Measurements from ENCODE around the gene EIF4G3. TPM values are rescaled to one million over a fixed set of nuclear protein-coding genes. Genes with fewer than 3 reads are reported as not detected.
"Not testable (repeated sequence)": the region's sequence is repeated elsewhere in the genome, so short reads cannot be mapped to it uniquely, and the experiment has no call there.

EIF4G3 gene
- total RNA-seq, 1 experiment from 2014 or later: 57.2 TPM

DNA sequence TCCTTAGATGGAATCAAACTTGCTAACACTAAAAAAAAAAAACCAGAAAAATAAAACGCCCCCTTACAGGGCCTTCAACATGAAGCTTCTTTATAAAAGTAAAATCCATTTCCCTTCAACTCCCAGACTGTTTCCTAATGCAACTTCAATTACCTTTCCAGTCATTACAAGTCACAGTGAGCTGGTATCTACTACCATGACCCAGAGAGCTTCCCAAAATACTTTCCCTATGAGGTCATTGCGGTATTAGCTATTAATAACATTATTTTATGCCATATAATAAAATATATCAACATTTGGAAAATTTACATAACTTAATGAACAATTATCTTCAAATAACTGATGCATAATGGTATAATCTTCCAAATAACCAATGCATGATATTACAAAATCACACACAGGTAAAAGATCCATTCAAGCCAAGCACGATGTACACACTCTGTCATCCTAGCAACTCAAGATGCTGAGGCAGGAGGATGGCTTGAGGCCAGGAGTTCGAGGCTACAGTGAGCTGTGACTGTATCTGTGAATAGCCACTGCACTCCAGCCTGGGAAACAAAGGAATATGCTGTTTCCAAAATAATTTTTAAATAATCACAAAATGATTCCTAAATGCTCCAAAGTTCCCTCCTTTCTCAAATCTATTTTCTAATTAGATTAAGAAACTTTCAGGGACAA is 24.1 kb downstream of the EIF4G3 start:
- DNase-seq (ENCODE audit: low read depth): peak; percentile 56

DNA sequence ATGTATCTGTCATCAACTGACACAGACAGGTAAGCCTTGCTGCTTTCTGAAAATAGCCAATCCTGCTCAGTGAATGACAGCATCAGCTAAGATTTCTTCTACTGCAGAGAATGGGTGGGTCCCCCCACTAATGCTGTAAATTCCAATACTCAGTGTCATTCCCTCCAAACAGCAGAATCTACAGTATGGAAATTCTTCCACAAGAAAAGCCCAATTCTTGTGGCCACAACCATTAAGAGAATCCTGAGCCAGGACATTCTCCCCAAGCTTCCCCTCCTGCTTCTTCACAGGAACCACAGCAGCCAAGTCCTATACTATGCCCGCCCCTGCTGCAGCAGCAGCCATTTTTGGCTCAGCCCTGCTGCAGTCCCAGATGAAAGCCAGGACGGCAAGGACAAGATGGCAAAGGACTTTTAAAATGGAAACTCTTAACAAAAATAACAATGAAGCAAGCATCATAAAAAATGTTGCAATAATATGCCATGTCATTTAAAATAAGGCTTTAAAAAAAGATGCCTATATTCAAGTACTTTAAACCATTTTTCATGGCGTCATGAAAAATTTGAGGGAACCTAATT is 26.8 kb downstream of the EIF4G3 start:
- peak; percentile 96 for DNase-seq (ENCODE audit: low read depth)

DNA sequence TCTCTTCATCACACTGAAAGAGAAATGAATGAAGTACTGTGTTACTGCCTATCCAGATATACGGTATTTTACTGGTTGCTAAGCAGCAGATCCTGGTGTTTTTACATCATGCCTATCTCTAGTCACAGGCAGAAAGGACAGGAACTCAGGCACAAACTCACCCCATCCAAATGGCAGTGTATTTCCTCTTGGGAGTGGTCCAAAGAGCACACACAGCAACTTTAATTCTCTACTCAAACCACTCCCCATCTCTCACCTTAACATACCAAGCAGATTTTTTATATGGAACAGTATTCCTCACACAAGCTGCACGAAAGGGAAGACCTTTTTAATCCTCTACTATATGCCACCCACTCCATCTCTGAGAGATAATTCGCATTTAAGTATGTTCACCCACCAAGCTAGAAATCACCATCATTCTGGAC is 27.3 kb downstream of the EIF4G3 start:
- DNase-seq (ENCODE audit: low read depth): peak; percentile 81

DNA sequence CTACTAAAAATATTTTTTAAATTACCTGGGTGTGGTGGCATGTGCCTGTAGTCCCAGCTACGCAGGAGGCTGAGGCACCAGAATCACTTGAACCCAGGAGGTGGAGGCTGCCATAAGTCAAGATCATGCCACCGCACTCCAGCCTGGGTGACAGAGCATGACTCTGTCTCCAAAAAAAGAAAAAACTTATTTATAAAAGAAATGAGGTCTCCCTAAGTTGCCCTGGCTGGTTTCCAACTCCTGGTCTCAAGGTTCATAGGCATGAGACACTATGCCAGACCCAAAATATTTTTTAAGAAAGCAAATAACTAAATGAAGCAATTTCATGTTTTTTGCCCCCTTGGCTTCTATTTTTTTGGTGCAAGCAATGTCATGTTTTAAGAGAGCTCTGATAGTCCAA is 32.9 kb downstream of the EIF4G3 start:
- no peak for DNase-seq (ENCODE audit: low read depth)

DNA sequence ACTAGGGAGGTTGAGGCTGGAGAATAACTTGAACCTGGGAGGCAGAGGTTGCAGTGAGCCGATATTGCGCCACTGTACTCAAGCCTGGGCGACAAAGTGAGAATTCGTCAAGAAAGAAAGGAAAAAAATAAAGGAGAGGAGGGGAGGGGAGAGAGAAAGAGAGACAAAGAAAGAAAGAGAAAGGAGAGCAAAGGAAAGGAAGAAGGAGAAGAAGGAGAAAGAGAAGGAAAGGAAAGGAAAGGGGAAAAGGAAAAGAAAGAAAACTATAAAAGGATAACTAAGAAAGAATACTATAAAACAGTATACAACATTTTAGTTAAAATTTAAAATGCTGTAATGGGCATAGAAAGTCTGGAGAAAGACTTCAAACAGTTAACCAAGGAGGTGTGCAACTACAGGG is 33.6 kb downstream of the EIF4G3 start:
- DNase-seq (ENCODE audit: low read depth): no peak

DNA sequence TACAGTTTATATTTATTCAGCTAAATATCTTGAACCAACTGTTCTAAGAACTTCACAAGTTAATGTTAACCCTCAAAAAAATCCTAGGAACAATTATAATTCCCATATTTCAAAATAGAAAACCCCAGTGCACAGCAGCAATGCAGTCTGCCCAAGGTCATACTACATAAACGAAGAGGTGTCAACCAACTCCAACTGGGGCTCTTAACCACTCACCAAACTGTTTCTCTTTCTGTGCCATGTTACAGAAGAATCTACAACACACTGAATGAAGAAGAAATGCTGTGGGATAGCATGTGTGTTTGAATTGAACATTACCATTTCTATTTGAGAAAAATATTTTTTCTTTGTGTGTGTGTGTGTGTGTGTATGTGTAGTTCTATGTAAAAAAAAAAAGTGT is 35.7 kb downstream of the EIF4G3 start:
- no peak for DNase-seq (ENCODE audit: low read depth)

DNA sequence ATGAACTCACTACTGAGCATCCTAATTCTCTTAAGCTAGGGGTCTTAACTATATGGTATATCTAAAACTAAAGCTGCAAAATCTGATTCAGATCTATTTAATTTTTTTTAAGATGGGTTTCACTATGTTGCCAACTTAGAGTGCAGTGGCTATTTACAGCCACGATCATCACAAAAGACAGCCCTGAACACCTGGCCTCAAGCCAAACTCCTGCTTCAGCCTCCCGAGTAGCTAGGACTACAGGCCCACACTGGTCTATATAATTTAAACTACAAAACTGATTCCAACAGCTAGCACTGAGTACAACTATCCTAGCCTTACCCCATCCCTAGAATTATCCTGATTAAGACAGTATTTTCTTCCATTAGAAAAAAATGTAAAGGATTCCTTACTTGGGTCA is 37.1 kb downstream of the EIF4G3 start:
- DNase-seq (ENCODE audit: low read depth): no peak

DNA sequence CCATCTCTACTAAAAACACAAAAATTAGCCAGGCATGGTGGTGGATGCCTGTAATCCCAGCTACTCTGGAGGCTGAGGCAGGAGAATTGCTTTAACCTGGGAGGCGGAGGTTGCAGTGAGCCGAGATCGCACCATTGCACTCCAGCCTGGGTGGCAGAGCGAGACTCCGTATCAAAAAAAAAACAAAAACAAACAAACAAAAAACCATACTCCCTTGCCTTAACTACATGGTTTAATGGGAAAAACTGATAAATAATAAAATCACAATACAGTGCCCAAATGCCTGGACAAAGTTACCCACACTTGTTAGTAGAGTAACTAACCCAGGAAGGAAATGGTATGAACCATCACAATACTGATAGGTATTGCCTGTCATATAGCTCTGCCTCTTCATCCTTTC is 40.4 kb downstream of the EIF4G3 start:
- not testable (repeated sequence) for DNase-seq (ENCODE audit: low read depth)

DNA sequence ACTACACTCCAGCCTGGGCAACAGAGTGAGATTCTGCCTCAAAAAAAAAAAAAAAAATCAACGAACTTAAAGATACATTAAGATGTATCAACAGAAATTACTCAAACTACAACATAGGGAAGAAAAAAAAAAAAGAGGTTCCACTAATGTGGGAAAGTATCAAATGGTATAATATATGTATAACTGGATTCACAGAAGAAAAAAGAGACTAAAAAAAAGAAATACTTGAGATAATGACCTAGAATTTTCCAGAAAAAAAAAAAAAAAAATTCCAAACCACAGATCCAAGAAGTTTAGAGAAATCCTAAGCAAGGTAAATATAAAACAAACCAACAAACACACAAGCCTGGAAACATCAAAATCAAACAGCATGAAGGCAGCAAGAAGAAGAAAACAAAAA is 45.5 kb downstream of the EIF4G3 start:
- DNase-seq (ENCODE audit: low read depth): no peak

DNA sequence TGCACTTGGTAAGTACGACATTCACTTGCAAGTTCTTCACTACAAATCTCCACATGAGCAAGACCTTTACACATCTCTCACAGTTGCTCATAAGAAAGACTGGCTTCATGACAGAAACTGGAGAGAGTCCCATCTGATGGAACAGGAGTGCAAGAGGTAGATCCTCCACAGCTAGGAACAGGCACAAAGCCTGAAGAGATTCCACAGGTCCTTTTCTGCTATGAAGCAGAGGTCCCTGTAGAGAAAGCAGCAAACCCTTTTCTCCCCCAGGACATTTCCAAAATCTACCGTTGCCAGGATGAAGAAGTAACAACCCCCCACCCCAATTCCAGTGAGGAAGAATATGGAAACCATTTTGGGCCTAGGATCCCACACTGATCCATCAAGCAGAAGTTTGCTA is 47.3 kb downstream of the EIF4G3 start:
- peak; percentile 13 for DNase-seq (ENCODE audit: low read depth)

DNA sequence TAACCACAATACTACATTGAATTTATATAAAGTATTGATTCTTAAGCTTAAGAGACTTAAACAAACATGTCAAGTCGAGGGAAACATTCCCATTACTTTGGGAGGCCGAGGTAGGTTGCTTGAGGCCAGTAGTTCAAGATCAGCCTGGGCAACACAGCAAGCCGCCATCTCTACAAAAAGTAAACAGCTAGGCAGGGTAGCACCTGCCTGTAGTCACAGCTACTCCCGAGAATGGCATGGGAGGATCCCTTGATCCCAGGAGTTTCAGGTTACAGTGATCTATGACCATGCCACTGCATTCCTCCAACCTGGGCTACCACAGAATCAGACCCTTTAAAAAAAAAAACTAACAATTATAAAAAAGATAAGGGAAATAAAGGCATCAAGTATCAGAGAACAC is 50.4 kb downstream of the EIF4G3 start:
- DNase-seq (ENCODE audit: low read depth): peak; percentile 59

DNA sequence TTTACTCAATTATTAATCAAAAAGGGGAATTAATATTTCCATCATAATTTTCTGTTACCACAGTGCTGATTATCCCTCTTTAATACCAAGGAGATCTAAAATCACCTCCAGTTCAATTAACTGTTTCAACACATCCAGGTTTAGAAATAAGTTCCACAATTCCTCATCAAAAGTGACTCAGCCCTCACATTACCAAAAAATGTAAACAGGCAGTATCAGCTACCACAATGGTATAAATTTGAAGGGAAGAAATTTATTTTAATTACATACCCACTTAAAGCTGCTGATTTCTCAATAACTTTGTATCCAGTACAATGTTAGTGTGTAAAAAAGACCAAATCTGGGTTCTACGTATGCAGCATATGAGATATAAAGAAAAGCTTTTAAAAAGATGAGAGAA is 51.9 kb downstream of the EIF4G3 start:
- peak; percentile 63 for DNase-seq (ENCODE audit: low read depth)

DNA sequence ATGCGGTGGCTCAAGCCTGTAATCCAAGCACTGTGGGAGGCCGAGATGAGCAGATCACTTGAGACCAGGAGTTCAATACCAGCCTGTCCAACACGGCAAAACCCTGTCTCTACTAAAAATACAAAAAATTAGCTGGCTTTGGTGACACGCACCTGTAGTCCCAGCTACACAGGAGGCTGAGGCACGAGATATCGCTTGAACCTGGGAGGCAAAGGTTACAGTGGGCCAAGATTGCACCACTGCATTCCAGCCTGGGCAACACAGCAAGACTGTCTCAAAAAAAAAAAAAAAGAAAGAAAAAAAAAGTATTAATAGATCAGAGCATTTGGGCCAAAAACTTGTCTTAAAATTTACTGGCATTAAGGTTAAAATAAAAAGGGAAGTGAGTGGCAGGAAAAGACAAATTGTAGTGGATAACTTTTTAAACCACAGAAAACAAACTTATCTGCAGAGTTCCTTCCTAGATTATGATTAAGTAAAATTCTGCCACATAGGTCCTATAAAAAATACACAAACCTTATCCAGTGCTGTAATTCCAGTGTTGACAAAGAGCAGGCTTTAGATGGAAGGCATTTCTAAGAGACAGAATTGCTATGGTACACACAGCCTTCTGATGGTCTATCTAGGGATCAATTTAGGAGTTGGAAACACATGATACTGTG is 53.3 kb downstream of the EIF4G3 start:
- peak; percentile 17 for DNase-seq (ENCODE audit: low read depth)

DNA sequence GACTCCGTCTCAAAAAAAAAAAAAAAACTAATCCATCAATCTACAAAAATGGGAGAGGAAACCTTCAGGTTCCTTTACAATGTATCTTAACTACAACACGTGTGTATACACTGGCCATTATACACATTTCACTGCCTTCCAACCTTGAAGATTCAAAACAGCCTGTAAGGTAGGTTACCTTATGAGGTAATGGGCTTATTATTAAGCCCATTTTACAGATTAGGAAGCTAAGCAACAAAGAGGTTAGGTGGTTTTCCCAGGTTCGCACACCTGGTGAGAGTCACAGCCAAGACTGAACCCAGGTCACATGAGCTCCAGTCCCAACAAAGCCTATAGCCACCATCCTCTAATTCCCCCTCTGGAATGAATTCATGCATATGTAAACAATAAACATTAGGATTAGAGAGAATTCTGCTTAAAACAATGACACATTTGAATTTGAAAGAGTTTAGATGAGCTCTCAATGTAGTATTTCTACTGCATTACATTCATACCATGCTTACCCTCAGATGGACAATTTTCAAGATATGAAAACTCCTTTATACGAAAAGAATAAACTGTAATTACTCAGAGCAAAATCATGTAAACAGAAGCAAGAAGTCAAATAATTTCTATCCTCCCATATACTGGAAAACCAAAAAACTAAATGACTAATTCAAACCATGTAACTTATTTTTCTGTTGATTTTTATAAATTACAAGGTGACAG is 54.8 kb downstream of the EIF4G3 start:
- DNase-seq (ENCODE audit: low read depth): peak; percentile 20

DNA sequence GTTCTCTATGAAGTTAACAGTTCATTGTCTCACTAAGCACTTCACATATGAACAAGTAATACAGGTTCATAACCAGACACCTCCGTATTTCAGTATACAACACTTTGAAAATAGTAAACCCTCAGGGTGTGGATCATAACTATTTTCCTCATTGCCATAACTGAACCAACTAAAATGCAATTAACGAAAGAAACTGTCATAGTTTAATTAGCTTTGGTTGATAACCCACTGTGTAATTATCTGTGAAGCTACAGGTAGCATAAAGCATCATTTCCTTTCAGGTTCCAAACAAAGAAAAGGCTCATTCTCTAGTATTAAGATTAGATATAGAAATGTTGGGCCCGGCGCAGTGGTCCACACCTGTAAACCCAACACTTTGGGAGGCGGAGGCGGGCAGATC is 58.5 kb downstream of the EIF4G3 start:
- no peak for DNase-seq (ENCODE audit: low read depth)

DNA sequence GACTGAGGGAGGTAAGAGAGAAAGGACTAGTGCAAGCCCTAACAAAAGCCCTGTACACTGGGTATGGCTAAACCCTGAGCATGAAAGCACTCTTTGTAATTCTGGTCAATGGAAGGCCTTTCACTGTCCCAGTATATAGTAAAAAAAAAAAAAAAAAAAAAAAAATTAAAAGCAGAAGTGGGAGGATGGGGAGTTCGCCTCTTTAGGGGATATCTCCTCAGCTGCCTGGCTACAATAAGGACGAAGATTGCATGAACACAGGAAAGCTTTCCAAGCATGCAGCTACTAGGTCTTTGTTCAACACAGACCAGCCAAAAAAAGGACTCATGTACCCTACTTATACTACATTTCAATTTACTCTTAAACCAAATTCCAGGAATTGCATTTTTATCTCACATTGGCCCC is 59.1 kb downstream of the EIF4G3 start:
- no peak for DNase-seq (ENCODE audit: low read depth)

DNA sequence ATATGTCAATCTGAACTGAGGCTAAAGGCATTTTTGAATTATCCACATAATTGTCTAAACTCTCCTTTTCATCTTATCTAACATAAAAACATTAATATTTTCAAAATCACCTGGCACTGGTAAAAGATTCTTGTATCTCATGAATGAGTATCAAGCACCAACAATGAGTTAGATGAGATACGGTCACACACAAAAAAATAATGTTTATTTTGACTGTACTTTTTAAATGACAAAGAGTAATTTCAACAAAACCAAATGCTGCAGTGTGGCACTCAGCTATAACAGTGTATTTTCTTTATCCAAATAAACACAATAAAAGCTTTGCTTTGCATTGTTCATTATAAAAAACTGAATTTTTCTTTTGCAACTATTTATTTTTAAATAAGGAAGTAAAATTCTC is 59.5 kb downstream of the EIF4G3 start:
- DNase-seq (ENCODE audit: low read depth): no peak

DNA sequence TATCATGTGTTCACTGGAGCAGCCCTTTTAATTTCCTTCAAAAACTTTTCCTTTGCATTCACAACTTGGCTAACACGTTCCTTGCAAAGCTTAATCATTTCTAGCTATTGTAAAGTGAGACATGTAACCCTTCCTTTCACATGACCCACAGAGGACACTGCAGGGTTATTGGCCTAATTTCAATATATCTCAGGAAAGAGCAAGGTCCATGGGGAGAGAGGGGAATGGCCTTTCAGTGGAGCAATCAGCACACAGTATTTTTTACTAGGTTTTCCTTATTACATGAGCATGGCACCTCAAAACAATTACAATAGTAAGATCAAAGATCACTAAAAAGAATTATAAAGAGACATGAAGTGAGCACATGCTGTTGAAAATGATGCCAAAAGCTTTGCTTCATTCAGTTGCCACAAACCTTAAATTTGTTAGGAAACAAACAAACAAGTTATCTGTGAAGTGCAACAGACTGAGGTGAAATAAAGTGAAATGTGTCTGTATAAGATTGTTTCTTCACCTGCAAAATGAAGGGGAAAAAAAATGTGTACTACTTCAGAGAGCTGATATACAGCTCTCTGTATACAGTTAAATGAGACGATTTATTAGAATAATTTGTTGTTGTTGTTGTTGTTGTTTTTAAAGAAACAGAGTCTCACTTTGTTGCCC is 61.5 kb downstream of the EIF4G3 start:
- DNase-seq (ENCODE audit: low read depth): no peak

DNA sequence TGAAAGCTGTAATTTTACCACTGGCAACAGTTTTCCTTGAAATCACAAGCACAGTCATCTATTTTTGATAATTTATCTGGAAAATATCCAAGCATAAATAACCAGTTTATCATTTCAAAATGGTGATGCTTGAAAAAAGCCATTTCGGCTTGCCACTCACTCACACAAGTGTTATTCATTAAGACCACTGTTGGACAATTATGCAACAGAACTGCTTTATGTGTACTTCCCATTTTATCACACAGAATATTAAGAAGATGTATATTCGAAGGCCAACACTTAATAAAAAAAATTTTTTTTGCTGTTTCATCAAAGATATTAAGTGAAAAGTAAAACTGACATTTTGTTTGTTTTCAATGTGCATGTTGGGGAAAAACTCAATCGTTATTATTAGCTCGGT is 62.3 kb downstream of the EIF4G3 start:
- no peak for DNase-seq (ENCODE audit: low read depth)

DNA sequence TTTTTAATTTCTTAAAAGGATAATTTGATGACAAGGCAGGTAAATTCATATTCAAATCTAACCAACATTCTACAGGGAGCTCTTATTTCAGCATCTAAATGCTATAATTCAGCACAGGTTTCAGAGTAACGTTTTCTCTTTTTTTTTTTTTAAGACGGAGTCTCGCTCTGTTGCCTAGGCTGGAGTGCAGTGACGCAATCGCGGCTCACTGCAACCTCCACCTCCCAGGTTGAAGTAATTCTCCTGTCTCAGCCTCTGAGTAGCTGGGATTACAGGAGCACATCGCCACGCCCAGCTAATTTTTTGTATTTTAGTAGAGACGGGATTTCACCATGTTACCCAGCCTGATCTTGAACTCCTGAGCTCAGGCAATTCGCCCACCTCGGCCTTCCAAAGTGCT is 66.5 kb downstream of the EIF4G3 start:
- no peak for DNase-seq (ENCODE audit: low read depth)

DNA sequence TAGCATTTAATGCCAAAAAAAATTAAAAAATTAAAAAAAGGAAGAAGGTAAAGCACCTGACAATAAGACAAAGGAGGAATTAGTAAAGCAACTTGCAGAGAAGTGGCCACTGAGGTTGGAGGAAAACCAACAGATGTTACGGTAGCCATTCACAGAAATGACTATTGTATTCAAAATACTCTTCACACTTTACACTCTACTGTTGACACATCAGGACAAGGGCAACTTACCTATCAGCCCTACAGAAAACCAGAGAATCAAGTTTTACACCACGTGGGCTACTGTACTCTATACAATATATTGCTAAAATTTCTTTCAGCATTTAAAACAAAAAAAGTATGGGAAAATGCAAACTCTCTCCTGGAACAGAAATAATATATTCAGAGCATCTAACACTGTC is 70.0 kb downstream of the EIF4G3 start:
- no peak for DNase-seq (ENCODE audit: low read depth)

DNA sequence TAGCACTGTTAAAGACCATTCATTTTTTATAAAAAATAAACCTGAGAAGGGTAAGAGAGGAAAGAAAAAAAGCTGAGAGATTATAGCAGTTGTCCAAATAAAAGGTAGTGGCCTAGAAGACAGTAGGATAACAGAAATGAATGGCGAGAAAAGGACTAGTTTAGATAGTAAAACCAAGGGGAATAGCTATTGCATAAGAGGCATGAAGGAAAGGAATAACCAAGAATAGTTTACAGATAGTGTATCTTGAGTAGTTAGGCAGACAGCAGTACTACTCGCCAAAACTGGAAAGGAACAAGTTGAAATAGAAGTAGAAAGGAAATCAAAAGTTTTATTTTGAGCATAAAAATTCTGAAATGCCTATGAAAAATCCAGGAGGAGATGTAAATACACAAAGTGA is 70.5 kb downstream of the EIF4G3 start:
- no peak for DNase-seq (ENCODE audit: low read depth)
